H9 (cell line): Measurements from ENCODE around the gene UFSP2. TPM values are rescaled to one million over a fixed set of nuclear protein-coding genes. Genes with fewer than 3 reads are reported as not detected.

Experiments used
- DNase-seq: peaks from one replicate; pipeline ENCODE4 v3.0.0-alpha.2; 2017
- H2AFZ ChIP-seq: one replicate; pipeline ENCODE4 v1.6.1; 2013; ENCODE audit warnings: mild to moderate bottlenecking, low read length, control low read depth, moderate library complexity
- H2AK5ac ChIP-seq: 2 replicates; pipeline ENCODE4 v1.6.1; 2013; ENCODE audit warnings: low read length, control low read depth, mixed read lengths; ENCODE audit not compliant: insufficient read length
- H2BK120ac ChIP-seq: one replicate; pipeline ENCODE4 v1.6.1; 2013; ENCODE audit warnings: low read depth, mild to moderate bottlenecking, low read length, control low read depth, inconsistent platforms; ENCODE audit not compliant: poor library complexity, severe bottlenecking
- H2BK12ac ChIP-seq: 2 replicates; pipeline ENCODE4 v1.6.1; 2013; ENCODE audit warnings: low read length, control low read depth, mixed read lengths, low read depth; ENCODE audit not compliant: insufficient read length
- H2BK15ac ChIP-seq: 2 replicates; pipeline ENCODE4 v1.6.1; 2013; ENCODE audit warnings: low read depth, low read length, control low read depth
- H2BK20ac ChIP-seq: one replicate; pipeline ENCODE4 v1.6.1; 2013; ENCODE audit warnings: low read depth, mild to moderate bottlenecking, low read length, control low read depth, inconsistent platforms; ENCODE audit not compliant: poor library complexity, severe bottlenecking
- H2BK5ac ChIP-seq: 2 replicates; pipeline ENCODE4 v1.6.1; 2013; ENCODE audit warnings: low read length, control low read depth, mixed read lengths; ENCODE audit not compliant: insufficient read length
- H3K14ac ChIP-seq: 2 replicates; pipeline ENCODE4 v1.6.1; 2013; ENCODE audit warnings: low read length, control low read depth; ENCODE audit not compliant: insufficient read depth
- H3K18ac ChIP-seq: 2 replicates; pipeline ENCODE4 v1.6.1; 2013; ENCODE audit warnings: low read depth, mild to moderate bottlenecking, mixed read lengths, low read length, control low read depth; ENCODE audit not compliant: insufficient read length
- H3K23ac ChIP-seq: 2 replicates; pipeline ENCODE4 v1.6.1; 2013; ENCODE audit warnings: low read length, control low read depth, mixed read lengths, low read depth; ENCODE audit not compliant: insufficient read length
- H3K23me2 ChIP-seq: 2 replicates; pipeline ENCODE4 v1.6.1; 2013; ENCODE audit warnings: low read depth, mild to moderate bottlenecking, mixed read lengths, low read length, control low read depth; ENCODE audit not compliant: insufficient read length, poor library complexity, severe bottlenecking
- H3K27ac ChIP-seq: 2 replicates; pipeline ENCODE4 v1.5.1; 2013; ENCODE audit warnings: low read length, control low read depth, mixed read lengths, low read depth; ENCODE audit not compliant: insufficient read length
- H3K27me3 ChIP-seq: 2 replicates; pipeline ENCODE4 v1.6.1; 2013; ENCODE audit warnings: low read length, control low read depth, inconsistent platforms; ENCODE audit not compliant: insufficient read depth
- H3K4ac ChIP-seq: 2 replicates; pipeline ENCODE4 v1.6.1; 2013; ENCODE audit warnings: low read depth, mild to moderate bottlenecking, control low read depth, inconsistent platforms, low read length, moderate library complexity
- H3K4me1 ChIP-seq: 2 replicates; pipeline ENCODE4 v1.6.1; 2013; ENCODE audit warnings: low read length, control low read depth, inconsistent platforms; ENCODE audit not compliant: insufficient read depth
- H3K4me2 ChIP-seq: 2 replicates; pipeline ENCODE4 v1.6.1; 2013; ENCODE audit warnings: low read length, control low read depth, mixed read lengths; ENCODE audit not compliant: insufficient read length, insufficient read depth
- H3K56ac ChIP-seq: 2 replicates; pipeline ENCODE4 v1.6.1; 2013; ENCODE audit warnings: low read depth, mild to moderate bottlenecking, mixed read lengths, low read length, control low read depth; ENCODE audit not compliant: insufficient read length
- H3K79me1 ChIP-seq: 2 replicates; pipeline ENCODE4 v1.6.1; 2013; ENCODE audit warnings: low read depth, mild to moderate bottlenecking, moderate library complexity, low read length, control low read depth, inconsistent platforms; ENCODE audit not compliant: insufficient read depth, poor library complexity, severe bottlenecking
- H3K79me2 ChIP-seq: 2 replicates; pipeline ENCODE4 v1.6.1; 2013; ENCODE audit warnings: low read length, control low read depth, inconsistent platforms; ENCODE audit not compliant: insufficient read depth
- H3K9ac ChIP-seq: 2 replicates; pipeline ENCODE4 v1.6.1; 2013; ENCODE audit warnings: low read length, control low read depth, mixed read lengths; ENCODE audit not compliant: insufficient read length; ENCODE audit errors: extremely low read depth
- H3K9me3 ChIP-seq: one replicate; pipeline ENCODE4 v1.6.1; 2013; ENCODE audit warnings: low read depth, low read length, inconsistent platforms; ENCODE audit not compliant: control insufficient read depth
- H3T11ph ChIP-seq: one replicate; pipeline ENCODE4 v1.6.1; 2013; ENCODE audit warnings: mild to moderate bottlenecking, low read length, control low read depth, inconsistent platforms
- H4K20me1 ChIP-seq: one replicate; pipeline ENCODE4 v1.6.1; 2013; ENCODE audit not compliant: control insufficient read depth, insufficient read length, insufficient read depth
- H4K5ac ChIP-seq: 2 replicates; pipeline ENCODE4 v1.6.1; 2013; ENCODE audit warnings: low read depth, mild to moderate bottlenecking, mixed read lengths, low read length, control low read depth; ENCODE audit not compliant: insufficient read length
- H4K8ac ChIP-seq: replicated peaks from 2 replicates; pipeline ENCODE4 v1.6.1; 2013; ENCODE audit warnings: low read length, control low read depth, mixed read lengths, low read depth; ENCODE audit not compliant: insufficient read length
- H4K91ac ChIP-seq: 2 replicates; pipeline ENCODE4 v1.6.1; 2013; ENCODE audit warnings: low read depth, mild to moderate bottlenecking, moderate library complexity, mixed read lengths, low read length, control low read depth; ENCODE audit not compliant: insufficient read length
- H3K27ac Mint-ChIP-seq, 3 experiments: 2 replicates in 2 of 3; 3 replicates in 1 of 3; pipeline ENCODE4 v1.8.0; 2020 to 2021; ENCODE audit warnings: mixed read lengths in 3 of 3, mild to moderate bottlenecking in 1 of 3, moderate library complexity in 1 of 3
- H3K27me3 Mint-ChIP-seq: 2 replicates; pipeline ENCODE4 v1.8.0; 2021; ENCODE audit warnings: low read depth, mild to moderate bottlenecking, moderate library complexity, mixed read lengths
- H3K36me3 Mint-ChIP-seq, 3 experiments: 2 replicates in 2 of 3; 3 replicates in 1 of 3; pipeline ENCODE4 v1.8.0; 2020 to 2021; ENCODE audit warnings: low read depth in 3 of 3, mixed read lengths in 3 of 3; ENCODE audit not compliant: insufficient read depth in 1 of 3
- H3K4me1 Mint-ChIP-seq, 2 experiments: 2 replicates each; pipeline ENCODE4 v1.8.0; 2020; ENCODE audit warnings: mixed read lengths in 2 of 2
- H3K4me3 Mint-ChIP-seq, 2 experiments: 2 replicates in 1 of 2; 3 replicates in 1 of 2; pipeline ENCODE4 v1.8.0; 2020 to 2021; ENCODE audit warnings: mild to moderate bottlenecking in 2 of 2, mixed read lengths in 2 of 2, moderate library complexity in 1 of 2
- H3K9me3 Mint-ChIP-seq, 2 experiments: 2 replicates in 1 of 2; 3 replicates in 1 of 2; pipeline ENCODE4 v1.8.0; 2020; ENCODE audit warnings: mild to moderate bottlenecking in 2 of 2, mixed read lengths in 2 of 2, moderate library complexity in 1 of 2
- WGBS: extraction: QIAGEN DNeasy Blood & Tissue Kit; methylation state at CpG from one replicate; pipeline ENCODE4 v1.1.7; 2013; ENCODE audit warnings: missing lambda C conversion rate, low lambda C conversion rate, mixed read lengths; ENCODE audit not compliant: insufficient read length; ENCODE audit errors: extremely low coverage; 5-methylcytosine and 5-hydroxymethylcytosine counted together
- total RNA-seq: library from RNA; stranded (reverse); gene quantifications from 2 replicates; pipeline ENCODE4 v1.2.1, GENCODE V29; 2021
- TF ChIP-seq, protein P1 (sequence below): fragments of 200-600 bp; sonication (generic); conservative IDR thresholded peaks from 3 replicates; pipeline ENCODE4 v1.8.0; 2021; ENCODE audit warnings: antibody characterized with exemption, mild to moderate bottlenecking

The UFSP2 gene
- total RNA-seq, 1 experiment from 2014 or later, result 41.1 TPM

DNA sequence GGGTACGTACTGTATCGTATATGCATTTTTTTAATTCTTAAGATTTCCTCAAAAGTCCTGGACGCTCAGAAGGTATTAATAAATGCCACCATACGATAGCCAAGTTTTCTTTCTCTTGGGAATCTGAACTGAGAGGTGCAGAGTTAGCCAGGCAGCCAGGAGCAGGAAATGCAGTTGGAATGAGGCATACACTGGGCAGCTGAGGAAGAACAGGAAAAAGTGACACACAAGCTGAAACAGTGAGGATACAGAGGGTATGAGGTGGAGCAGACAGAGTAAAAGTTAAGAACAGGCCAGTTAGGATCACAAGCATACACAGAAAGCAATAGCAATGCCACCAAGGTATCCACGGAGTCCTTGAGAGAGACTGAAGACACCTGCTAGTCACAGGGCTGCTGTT is 13.4 kb downstream of the UFSP2 start:
- no peaks in the 10 kb centered on the region for H4K20me1 ChIP-seq
- no peak overlapping the region for H4K91ac ChIP-seq
- no peaks in the 10 kb centered on the region for H3K4me1 Mint-ChIP-seq
- H3K9me3 ChIP-seq, result no peaks in the 10 kb centered on the region
- H3K36me3 Mint-ChIP-seq, result peaks cover 6 to 63% (median 40%) of the 10 kb centered on the region in 3 experiments
- H3K79me2 ChIP-seq, result no peaks in the 10 kb centered on the region
- no peaks in the 10 kb centered on the region for H3K4me1 ChIP-seq
- H3K27ac Mint-ChIP-seq, result no peak overlapping the region
- H3K27me3 ChIP-seq, result no peaks in the 10 kb centered on the region
- TF ChIP-seq, protein P1, sequence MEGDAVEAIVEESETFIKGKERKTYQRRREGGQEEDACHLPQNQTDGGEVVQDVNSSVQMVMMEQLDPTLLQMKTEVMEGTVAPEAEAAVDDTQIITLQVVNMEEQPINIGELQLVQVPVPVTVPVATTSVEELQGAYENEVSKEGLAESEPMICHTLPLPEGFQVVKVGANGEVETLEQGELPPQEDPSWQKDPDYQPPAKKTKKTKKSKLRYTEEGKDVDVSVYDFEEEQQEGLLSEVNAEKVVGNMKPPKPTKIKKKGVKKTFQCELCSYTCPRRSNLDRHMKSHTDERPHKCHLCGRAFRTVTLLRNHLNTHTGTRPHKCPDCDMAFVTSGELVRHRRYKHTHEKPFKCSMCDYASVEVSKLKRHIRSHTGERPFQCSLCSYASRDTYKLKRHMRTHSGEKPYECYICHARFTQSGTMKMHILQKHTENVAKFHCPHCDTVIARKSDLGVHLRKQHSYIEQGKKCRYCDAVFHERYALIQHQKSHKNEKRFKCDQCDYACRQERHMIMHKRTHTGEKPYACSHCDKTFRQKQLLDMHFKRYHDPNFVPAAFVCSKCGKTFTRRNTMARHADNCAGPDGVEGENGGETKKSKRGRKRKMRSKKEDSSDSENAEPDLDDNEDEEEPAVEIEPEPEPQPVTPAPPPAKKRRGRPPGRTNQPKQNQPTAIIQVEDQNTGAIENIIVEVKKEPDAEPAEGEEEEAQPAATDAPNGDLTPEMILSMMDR, result no peak
- H3K9ac ChIP-seq, result no peak overlapping the region
- no peaks in the 10 kb centered on the region for H3K27me3 Mint-ChIP-seq
- H3K9me3 Mint-ChIP-seq, result peaks cover 4 to 6% of the 10 kb centered on the region in 2 experiments; a peak in 4 of 5 replicates
- H2AFZ ChIP-seq, result no peak overlapping the region
- WGBS, result no CpG with 5 or more reads among the region's 5 CpGs
- H3K18ac ChIP-seq, result no peak overlapping the region
- H3K14ac ChIP-seq, result no peak overlapping the region
- no peak overlapping the region for H3K4me3 Mint-ChIP-seq
- H2AK5ac ChIP-seq, result no peak overlapping the region
- H3K56ac ChIP-seq, result no peak overlapping the region
- H3K4me2 ChIP-seq, result no peak overlapping the region
- no peak overlapping the region for H3K23ac ChIP-seq
- no peak overlapping the region for H2BK12ac ChIP-seq
- H3K79me1 ChIP-seq, result no peaks in the 10 kb centered on the region
- H2BK120ac ChIP-seq, result no peak overlapping the region
- H3K27ac ChIP-seq, result no peak overlapping the region
- H3T11ph ChIP-seq, result no peak overlapping the region
- H4K5ac ChIP-seq, result no peak overlapping the region
- no peak for DNase-seq
- H3K4ac ChIP-seq, result no peak overlapping the region
- H2BK15ac ChIP-seq, result no peak overlapping the region
- H4K8ac ChIP-seq, result no peak overlapping the region
- H2BK5ac ChIP-seq, result no peak overlapping the region
- H2BK20ac ChIP-seq, result no peak overlapping the region
- H3K23me2 ChIP-seq, result no peaks in the 10 kb centered on the region
